HepG2 (cell line): ENCODE data around the gene EYA2. TPM values are rescaled to one million over a fixed set of nuclear protein-coding genes. Genes with fewer than 3 reads are reported as not detected.
A peak's percentile ranks its signal among the peaks of the same experiment; 100 is the strongest.

Experiments
- AHR ChIP-seq: IDR thresholded peaks from 2 replicates; pipeline ENCODE4 v1.6.1; 2018; ENCODE audit warnings: missing genetic modification reagents, missing compliant biosample characterization
- GTF3A ChIP-seq: sonication (generic); formaldehyde crosslinking; conservative IDR thresholded peaks from 2 replicates; pipeline ENCODE4 v1.4.0; 2020; ENCODE audit warnings: mild to moderate bottlenecking, missing genetic modification reagents
- KLF9 ChIP-seq: IDR thresholded peaks from 2 replicates; pipeline ENCODE4 v1.6.1; 2016; ENCODE audit warnings: low read depth
- NR1H2 ChIP-seq: sonication (generic); formaldehyde crosslinking; IDR thresholded peaks from 2 replicates; pipeline ENCODE4 v1.8.1; 2022; ENCODE audit warnings: low read depth, missing genetic modification reagents, borderline replicate concordance
- PITX1 ChIP-seq: sonication (generic); formaldehyde crosslinking; IDR thresholded peaks from 2 replicates; pipeline ENCODE4 v1.5.1; 2020; ENCODE audit warnings: mild to moderate bottlenecking, missing genetic modification reagents
- RCOR2 ChIP-seq: IDR thresholded peaks from 2 replicates; pipeline ENCODE4 v1.6.1; 2016; ENCODE audit warnings: missing biosample characterization, missing genetic modification reagents
- SETDB1 ChIP-seq: sonication (generic); formaldehyde crosslinking; IDR thresholded peaks from 2 replicates; pipeline ENCODE4 v1.5.1; 2020; ENCODE audit warnings: missing genetic modification reagents, mild to moderate bottlenecking, borderline replicate concordance
- ZNF749 ChIP-seq: sonication (generic); formaldehyde crosslinking; IDR thresholded peaks from 2 replicates; pipeline ENCODE4 v1.8.0; 2022; ENCODE audit warnings: mild to moderate bottlenecking, missing genetic modification reagents, moderate library complexity, borderline replicate concordance
- polyA plus RNA-seq, 8 experiments: library from polyadenylated mRNA; depleted of rRNA in 3 of 8; stranded (reverse) in 7 of 8; unstranded in 1 of 8; fragments of >200 nt; fragmentation: Illumina TruSeq in 4 of 8; extraction: Trizol in 4 of 8; gene quantifications; 2 replicates each; pipeline versions ENCODE4 v1.2.1 to v1.2.3, GENCODE V29; 2011 to 2016; ENCODE audit warnings: low read depth in 4 of 8, missing spikeins in 1 of 8, mixed read lengths in 1 of 8; ENCODE audit not compliant: insufficient read depth in 1 of 8
- total RNA-seq, 5 experiments: library from RNA; depleted of rRNA; stranded (reverse); fragments of >200 nt; fragmentation: Illumina TruSeq; extraction: Trizol; gene quantifications; 2 replicates each; pipeline ENCODE4 v1.2.3, GENCODE V29; 2016; ENCODE audit warnings: low read depth in 1 of 5
- TF ChIP-seq, protein P1 (sequence below): sonication (generic); formaldehyde crosslinking; IDR thresholded peaks from 2 replicates; pipeline ENCODE4 v1.5.0; 2020; ENCODE audit warnings: missing genetic modification reagents, mild to moderate bottlenecking, borderline replicate concordance
- TF ChIP-seq, protein P2 (sequence below): sonication (generic); formaldehyde crosslinking; IDR thresholded peaks from 2 replicates; pipeline ENCODE4 v1.4.0; 2020; ENCODE audit warnings: missing genetic modification reagents; ENCODE audit errors: not compliant biosample characterization

The EYA2 gene
- total and polyA plus RNA-seq, 2 of the 13 experiments (the other 11 are each of a cell fraction or from before 2014, with no cell fraction given), result not detected

DNA sequence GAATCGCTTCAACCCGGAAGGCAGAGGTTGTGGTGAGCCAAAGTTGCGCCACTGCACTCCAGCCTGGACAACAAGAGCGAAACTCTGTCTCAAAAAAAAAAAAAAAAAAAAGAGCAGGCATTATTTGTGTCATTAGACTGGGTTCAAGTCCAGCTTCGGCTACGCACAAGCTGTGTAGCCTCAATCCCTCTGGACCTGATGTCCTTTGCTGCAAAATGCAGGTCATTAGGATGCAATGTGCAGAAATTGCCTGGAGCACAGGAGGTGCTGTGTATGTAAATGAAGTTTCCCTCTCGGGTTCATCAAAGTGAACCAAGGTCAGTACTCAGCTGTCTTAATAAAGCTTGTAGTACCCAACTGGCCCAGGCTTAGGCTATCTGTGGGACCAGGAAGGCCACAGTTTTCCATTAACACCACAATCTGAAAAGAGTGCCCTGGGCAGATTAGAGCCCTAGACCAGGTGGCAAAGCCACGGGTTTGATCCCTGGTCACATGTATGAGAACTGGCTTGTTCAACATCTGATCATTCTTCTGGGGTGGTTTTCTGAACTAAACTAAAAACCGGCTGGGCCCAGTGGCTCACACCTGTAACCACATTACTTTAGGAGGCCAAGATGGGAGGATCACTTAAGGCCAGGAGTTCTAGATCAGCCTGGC is 306.6 kb downstream of the EYA2 start (continued):
- TF ChIP-seq, protein P1, sequence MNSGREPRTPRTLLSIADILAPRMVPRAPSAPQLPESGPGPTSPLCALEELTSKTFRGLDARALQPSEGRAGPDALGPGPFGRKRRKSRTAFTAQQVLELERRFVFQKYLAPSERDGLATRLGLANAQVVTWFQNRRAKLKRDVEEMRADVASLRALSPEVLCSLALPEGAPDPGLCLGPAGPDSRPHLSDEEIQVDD, result 0 out of 2 replicates have a peak, but pooled peaks have one; percentile 43
- 0 out of 2 replicates have a peak, but pooled peaks have one; percentile 30 for TF ChIP-seq SETDB1 (CRISPR knock-in tag)
- TF ChIP-seq PITX1 (CRISPR knock-in tag), result no peak
- TF ChIP-seq, protein P2, sequence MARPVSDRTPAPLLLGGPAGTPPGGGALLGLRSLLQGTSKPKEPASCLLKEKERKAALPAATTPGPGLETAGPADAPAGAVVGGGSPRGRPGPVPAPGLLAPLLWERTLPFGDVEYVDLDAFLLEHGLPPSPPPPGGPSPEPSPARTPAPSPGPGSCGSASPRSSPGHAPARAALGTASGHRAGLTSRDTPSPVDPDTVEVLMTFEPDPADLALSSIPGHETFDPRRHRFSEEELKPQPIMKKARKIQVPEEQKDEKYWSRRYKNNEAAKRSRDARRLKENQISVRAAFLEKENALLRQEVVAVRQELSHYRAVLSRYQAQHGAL (CRISPR knock-in tag), result no peak
- TF ChIP-seq ZNF749 (CRISPR knock-in tag), result no peak
- 0 out of 2 replicates have a peak, but pooled peaks have one; percentile 44 for TF ChIP-seq RCOR2 (CRISPR knock-in tag)
- TF ChIP-seq AHR (CRISPR knock-in tag), result no peak
- TF ChIP-seq NR1H2 (CRISPR knock-in tag), result no peak
- TF ChIP-seq GTF3A (CRISPR knock-in tag), result no peak
- no peak for TF ChIP-seq KLF9 (CRISPR knock-in tag)
